ENCODE data around the gene NFRKB.
A peak's percentile ranks its signal among the peaks of the same experiment; 100 is the strongest.
"Not testable (repeated sequence)": the region's sequence is repeated elsewhere in the genome, so short reads cannot be mapped to it uniquely, and the experiment has no call there.

Gene NFRKB

DNA sequence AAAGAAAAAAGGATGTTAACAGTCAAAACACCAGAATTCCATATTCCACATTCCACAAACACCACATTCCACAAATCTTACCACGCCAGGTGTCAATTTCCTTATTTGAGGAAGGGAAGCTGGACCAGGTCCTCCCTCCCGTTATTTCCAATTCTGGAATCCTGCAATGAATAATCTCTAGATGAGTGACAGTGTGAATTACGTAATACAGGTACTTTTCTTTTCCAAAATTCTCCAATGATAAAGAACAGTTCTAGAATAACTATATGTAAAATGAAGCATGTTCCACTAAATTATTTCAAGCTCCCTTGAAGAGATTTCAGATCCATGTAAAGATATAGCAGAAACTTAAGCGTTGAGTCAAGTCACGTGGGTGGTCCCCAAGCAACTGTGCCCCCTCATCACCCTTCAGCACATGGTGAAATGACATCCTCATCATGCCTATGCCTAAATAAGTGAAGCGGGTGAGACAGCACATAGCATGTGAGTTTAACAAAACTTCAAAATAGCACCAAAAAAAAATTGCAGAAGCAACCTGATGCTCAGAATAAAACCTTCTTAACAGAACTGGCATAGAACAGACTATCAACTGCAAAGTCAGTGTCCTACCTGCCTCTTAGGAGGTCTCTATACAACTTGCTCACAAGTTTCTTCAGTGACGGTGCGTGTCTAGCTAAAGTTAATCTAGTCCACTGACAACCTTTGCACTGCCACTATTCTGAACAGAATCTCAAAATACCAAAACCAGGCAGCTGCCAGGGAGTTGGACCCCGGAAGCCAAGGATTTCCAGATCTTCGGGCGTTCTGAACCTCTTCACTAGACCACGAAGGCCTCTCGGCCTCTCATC, 876 bp downstream of the NFRKB start:
- DNase-seq (ENCODE audit: low spot score), result peak; percentile 1

DNA sequence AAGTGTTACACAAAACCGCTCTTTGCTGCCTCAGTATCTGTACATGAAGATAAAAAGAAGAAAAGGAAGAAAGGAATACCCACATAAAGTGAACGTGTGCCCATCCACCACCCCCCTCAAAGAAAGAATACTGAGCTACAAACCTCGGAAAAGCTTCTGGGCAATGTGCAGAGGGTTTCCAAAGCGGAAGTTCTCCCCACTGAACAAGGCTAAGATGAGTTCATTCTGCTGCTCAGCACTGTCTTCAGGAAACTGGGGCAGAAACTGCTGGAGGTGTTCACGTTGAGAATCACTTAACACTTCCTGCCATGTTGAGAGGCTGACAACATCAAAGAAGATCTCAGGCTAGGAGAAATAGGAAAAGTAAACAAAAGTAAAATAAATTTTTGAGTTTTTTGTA, 6.9 kb downstream of the NFRKB start:
- DNase-seq (ENCODE audit: low spot score), result no peak

DNA sequence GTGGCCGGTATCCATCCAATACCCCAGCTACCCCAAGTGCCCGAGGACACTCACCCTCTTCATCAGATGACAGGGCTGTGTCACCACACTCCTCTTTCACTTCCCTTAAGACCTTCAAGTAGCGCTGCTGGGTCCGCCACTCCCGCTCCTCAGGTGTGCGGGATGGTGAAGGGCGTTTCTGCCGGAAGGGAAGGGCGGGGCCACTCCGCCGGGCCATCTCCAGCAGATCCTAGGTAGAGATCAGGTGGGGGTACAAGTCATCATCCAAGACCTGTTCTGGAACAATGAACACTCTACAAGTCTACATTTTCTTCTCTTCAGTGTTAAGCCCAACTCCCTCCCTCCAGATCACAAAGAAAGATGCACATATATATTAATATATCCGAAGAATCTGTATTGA, 10.0 kb downstream of the NFRKB start:
- DNase-seq (ENCODE audit: low spot score), result no peak

DNA sequence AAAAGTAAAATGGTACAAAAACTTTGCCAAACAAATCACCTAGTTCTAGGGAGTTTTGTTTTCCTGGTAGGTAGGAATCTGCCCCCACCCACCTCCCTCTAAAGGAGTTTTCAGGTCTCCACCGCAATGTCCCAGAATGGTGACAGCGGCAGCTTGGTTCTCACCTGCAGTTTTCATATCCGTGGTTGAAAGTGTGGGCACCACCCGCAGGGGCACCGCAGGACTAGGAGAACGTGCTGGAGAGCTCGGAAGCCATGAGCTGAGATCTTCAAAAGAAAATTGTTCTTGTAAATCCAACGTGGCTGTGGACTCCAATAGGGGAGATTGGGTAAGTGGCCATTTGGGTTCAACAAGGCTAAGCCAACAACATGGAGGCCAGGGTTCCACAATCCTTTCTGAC, 10.8 kb downstream of the NFRKB start:
- no peak for DNase-seq (ENCODE audit: low spot score)

DNA sequence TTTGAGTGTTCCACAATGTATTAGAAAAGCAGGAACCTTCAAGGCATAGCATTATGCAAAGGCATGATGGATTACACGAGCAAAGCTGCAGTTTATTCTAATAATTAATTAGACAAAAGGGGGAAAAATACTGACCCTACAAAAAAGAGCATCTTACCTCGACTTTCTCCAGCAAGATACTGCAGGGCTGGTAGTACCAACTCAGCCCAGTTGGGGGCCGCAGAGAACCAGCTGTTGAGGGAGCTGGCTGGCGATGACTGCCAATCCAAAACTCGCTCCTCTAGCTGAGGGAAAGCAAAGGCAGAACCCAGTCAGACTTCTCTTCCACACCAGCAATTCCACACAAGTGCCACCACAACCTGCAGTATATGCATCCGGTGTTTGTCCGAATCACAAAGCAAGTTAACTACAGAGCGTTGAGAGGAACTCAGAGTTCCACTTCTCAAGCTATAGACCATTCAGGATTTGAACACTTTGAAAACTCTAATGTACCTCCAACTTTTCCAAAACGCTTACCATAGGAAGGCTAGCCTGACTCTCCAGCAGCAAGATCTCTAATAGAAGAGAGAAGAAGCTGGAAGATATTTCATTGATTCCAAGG, 13.7 kb downstream of the NFRKB start:
- DNase-seq (ENCODE audit: low spot score), result no peak

GRCh38 chr11:129880311-129880710, 15.1 kb downstream of the NFRKB start:
- DNase-seq (ENCODE audit: low spot score), result no peak

- no peak for DNase-seq (ENCODE audit: low spot score)
Observed at GRCh38 chr11:129871914-129872313, 23.5 kb downstream of the NFRKB start.

- DNase-seq (ENCODE audit: low spot score), result not testable (repeated sequence)
Observed at GRCh38 chr11:129868626-129869025, 26.8 kb downstream of the NFRKB start.

- DNase-seq (ENCODE audit: low spot score), result no peak
Observed at GRCh38 chr11:129866311-129866710, 29.1 kb downstream of the NFRKB start.

DNA sequence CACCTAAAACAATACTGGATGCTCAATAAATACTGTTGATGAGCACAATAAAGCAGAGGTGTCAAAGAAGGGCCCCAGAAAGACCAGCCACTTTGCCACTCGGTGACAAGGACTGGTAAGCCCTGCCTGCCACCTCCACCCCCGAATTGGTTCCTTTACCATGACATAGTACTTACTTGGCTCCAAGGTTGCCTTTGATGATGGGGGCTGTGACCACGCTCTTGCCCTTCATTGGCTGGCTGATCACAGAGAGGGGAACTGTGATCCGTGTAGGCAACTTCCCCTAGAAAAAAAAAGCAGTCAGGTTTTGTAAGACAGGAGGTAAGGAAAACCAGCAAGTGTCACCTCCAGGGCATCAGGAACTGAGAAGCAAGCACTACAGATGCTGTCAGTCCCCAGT, 29.7 kb downstream of the NFRKB start:
- no peak for DNase-seq (ENCODE audit: low spot score)

- DNase-seq (ENCODE audit: low spot score), result no peak
Observed at GRCh38 chr11:129864811-129865210, 30.6 kb downstream of the NFRKB start.

DNA sequence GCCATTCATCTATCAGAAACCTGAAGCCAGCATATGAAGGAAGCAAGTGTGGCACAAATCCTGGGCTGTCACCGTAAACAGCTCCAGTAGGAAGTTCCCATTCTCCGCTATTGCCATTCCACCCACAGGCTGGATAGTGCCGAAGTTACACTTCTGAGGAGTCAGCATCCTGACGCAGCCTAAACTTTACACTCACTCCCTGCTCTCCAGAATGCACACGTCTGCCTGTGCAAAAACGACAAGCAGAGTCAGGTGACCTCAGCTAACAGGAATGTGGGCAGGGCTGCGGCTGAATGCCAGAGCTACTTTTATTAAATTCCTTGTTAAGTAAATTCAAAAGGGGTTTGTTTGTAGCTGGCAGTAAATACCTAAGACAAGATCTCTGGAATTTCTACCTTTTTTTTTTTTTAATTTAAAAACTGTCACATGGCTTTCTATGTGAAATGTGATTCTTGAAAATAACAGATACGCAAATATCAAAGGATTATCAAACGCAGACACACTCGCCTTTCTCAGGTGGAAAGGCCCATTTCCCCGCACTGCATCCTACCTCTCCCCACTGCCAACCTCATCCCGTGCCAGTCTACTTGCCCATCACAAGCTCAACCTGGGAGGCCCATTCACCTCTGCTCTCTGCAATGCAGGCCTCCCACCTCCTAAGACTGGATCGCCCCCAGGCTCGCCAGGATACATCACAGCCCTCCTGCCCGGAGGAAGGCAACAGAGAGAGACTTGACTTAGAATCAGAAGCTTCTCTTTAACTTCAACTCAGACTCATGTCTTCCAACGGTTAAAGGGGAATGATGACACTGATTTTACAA, 33.5 kb downstream of the NFRKB start:
- DNase-seq (ENCODE audit: low spot score), result no peak

DNA sequence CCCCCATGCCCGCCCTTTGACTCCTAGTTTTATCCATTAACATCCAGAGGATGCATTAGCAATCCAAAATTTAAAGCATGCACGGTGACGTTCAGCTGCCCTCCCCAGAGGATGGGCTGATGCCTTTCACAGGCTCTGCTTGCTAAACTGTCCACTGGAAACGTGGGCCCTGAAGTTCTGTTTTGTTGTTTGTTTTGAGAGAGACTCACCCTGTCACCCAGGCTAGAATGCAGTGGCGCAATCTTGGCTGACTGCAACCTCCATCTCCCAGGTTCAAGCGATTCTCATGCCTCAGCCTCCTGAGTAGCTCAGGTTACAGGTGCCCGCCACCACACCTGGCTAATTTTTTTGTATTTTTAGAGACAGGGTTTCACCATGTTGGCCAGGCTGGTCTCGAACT, 39.3 kb downstream of the NFRKB start:
- DNase-seq (ENCODE audit: low spot score), result no peak

- no peak for DNase-seq (ENCODE audit: low spot score)
Observed at GRCh38 chr11:129855086-129855485, 40.3 kb downstream of the NFRKB start.

DNA sequence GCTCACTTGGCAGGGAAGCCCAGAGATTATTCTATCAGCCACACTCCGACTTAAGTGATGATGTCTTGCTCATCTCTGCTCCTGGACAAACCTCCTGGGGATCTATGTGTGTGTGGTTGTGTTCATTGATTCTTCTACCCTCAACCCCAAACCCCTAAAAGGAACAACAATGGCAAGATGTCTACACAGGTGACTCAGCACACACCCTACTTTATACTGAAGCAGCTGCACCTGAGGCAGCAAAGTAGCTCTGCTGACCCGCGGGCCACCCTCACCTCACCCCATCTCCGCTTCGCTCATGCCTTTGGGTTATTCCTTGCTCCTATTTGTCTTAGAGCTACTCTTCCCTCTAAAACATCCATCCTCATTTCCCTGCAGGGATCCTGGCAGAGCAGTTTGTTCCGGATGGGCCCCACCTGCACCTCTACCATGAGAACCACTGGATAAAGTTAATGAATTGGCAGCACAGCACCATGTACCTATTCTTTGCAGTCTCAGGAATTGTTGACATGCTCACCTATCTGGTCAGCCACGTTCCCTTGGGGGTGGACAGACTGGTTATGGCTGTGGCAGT, 41.1 kb downstream of the NFRKB start:
- no peak for DNase-seq (ENCODE audit: low spot score)

DNA sequence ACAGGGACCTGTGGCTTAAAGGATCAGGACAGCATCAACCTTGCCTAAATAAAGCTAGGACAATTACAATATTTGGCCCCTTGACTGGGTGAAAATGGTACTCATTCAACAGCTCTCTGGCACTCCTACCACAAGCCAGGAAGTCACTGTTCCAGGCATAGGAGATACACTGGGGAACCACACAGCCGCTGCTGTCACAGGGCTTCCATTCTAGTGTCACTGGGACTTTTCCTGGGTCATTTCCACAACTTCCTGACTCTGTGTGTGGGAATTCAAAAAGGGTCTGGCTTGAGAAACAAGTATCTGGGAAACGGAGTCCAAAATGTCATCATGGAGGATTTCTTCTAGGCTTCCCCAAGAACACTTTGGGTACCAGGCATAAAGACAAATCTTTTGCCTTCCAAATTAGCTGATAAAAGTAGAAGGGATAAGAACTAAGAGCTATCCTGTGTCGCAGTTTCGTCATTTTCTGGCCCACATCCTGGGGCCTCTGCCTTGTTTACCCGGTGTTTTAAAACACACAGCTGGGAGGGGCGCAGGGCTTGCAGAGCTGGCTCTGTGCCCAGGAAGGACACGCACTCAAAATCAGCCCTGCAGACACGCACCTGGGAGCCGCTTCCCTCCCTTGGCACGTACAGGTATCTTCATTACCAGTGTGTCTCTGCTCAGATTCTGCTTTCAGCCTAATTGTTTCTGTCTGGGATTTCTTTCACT, 41.7 kb downstream of the NFRKB start:
- DNase-seq (ENCODE audit: low spot score), result no peak

GRCh38 chr11:129852125-129852740, 43.1 kb downstream of the NFRKB start:
- DNase-seq (ENCODE audit: low spot score), result no peak

GRCh38 chr11:129849447-129850130, 45.8 kb downstream of the NFRKB start:
- no peak for DNase-seq (ENCODE audit: low spot score)

DNA sequence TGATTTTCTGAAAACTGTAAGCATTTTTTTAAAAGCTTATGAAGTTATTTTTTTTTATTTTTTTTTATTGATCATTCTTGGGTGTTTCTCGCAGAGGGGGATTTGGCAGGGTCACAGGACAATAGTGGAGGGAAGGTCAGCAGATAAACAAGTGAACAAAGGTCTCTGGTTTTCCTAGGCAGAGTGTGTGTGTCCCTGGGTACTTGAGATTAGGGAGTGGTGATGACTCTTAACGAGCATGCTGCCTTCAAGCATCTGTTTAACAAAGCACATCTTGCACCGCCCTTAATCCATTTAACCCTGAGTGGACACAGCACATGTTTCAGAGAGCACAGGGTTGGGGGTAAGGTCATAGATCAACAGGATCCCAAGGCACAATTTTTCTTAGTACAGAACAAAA, 48.0 kb downstream of the NFRKB start:
- not testable (repeated sequence) for DNase-seq (ENCODE audit: low spot score)
